Esophagus (tissue), 2 donors: ENCODE data around the gene COX19. TPM values are rescaled to one million over a fixed set of nuclear protein-coding genes. Genes with fewer than 3 reads are reported as not detected.

ENCODE experiments used
- H3K27ac ChIP-seq, 2 donors: one replicate each; pipeline ENCODE4 v1.5.1; 2013; ENCODE audit warnings: low read depth in 2 of 2, mild to moderate bottlenecking in 2 of 2, inconsistent platforms in 1 of 2, low read length in 1 of 2, moderate library complexity in 1 of 2
- H3K27me3 ChIP-seq, 2 donors: one replicate each; pipeline ENCODE4 v1.6.1; 2013; ENCODE audit warnings: low read length in 2 of 2, control low read depth in 1 of 2, mild to moderate bottlenecking in 1 of 2; ENCODE audit not compliant: insufficient read depth in 2 of 2, control insufficient read depth in 1 of 2
- H3K36me3 ChIP-seq, 2 donors: one replicate each; pipeline ENCODE4 v1.6.1; 2013; ENCODE audit warnings: low read length in 1 of 2; ENCODE audit not compliant: control insufficient read depth in 2 of 2, insufficient read depth in 2 of 2
- H3K4me1 ChIP-seq, 2 donors: one replicate each; pipeline ENCODE4 v1.6.1; 2013; ENCODE audit warnings: low read length in 1 of 2; ENCODE audit not compliant: control insufficient read depth in 2 of 2, insufficient read depth in 2 of 2
- H3K4me3 ChIP-seq, 2 donors: one replicate each; pipeline ENCODE4 v1.5.1; 2013; ENCODE audit warnings: low read length in 2 of 2, mild to moderate bottlenecking in 2 of 2, low read depth in 1 of 2, moderate library complexity in 1 of 2
- H3K9me3 ChIP-seq, 2 donors: one replicate each; pipeline ENCODE4 v1.6.1; 2013; ENCODE audit warnings: mild to moderate bottlenecking in 2 of 2, low read depth in 1 of 2, low read length in 1 of 2, moderate library complexity in 1 of 2; ENCODE audit not compliant: control insufficient read depth in 2 of 2, insufficient read depth in 1 of 2
- WGBS, 2 donors: extraction: QIAGEN DNeasy Blood & Tissue Kit; methylation state at CpG; one replicate each; pipeline ENCODE4 v1.1.7; 2013; 5-methylcytosine and 5-hydroxymethylcytosine counted together
- polyA plus RNA-seq, 2 donors: library from polyadenylated mRNA; stranded (reverse); fragments of 200-250 nt; gene quantifications; one replicate each; pipeline ENCODE4 v1.2.3, GENCODE V29; 2013
- donor health status: healthy with polysubstance abuse.
- donor health status: Bipolar disorder and iron deficiency.

The COX19 gene
- polyA plus RNA-seq, 2 donors = 4.1 to 5.5 TPM

GRCh38 chr7:936386-937054, 38.8 kb downstream of the COX19 start:
- no peaks in the 10 kb centered on the region for H3K27me3 ChIP-seq
- no peak overlapping the region for H3K27ac ChIP-seq
- no peak overlapping the region for H3K4me3 ChIP-seq
- WGBS, 2 donors = 61 to 67% methylated on average over 18 to 22 of the region's 22 CpGs
- H3K4me1 ChIP-seq = no peaks in the 10 kb centered on the region
- no peaks in the 10 kb centered on the region for H3K9me3 ChIP-seq
- peaks cover 0 to 2% of the 10 kb centered on the region in 2 donors for H3K36me3 ChIP-seq

- 95% methylated on average over 28 of the region's 28 CpGs for WGBS, 2 donors
- peaks cover 0 to 2% of the 10 kb centered on the region in 2 donors for H3K36me3 ChIP-seq
- no peaks in the 10 kb centered on the region for H3K9me3 ChIP-seq
- H3K4me1 ChIP-seq = no peaks in the 10 kb centered on the region
- H3K4me3 ChIP-seq = no peak overlapping the region
- no peaks in the 10 kb centered on the region for H3K27me3 ChIP-seq
- H3K27ac ChIP-seq = no peak overlapping the region
These were observed 39.4 kb downstream of the COX19 start for GRCh38 chr7:935874-936385.

GRCh38 chr7:935164-935873, 40.0 kb downstream of the COX19 start:
- Histone ChIP-seq H3K4me1 (no peaks in the 10 kb centered on the region), H3K4me3 (no peak overlapping the region), H3K36me3 (peaks cover 0 to 2% of the 10 kb centered on the region in 2 donors), H3K27ac (no peak overlapping the region), H3K9me3 (no peaks in the 10 kb centered on the region), H3K27me3 (no peaks in the 10 kb centered on the region)
- 86% methylated on average over 44 to 46 of the region's 46 CpGs for WGBS, 2 donors

GRCh38 chr7:934469-935163, 40.7 kb downstream of the COX19 start:
- no peak overlapping the region for H3K27ac ChIP-seq
- H3K9me3 ChIP-seq = no peaks in the 10 kb centered on the region
- WGBS, 2 donors = 89 to 90% methylated on average over 32 to 34 of the region's 34 CpGs
- H3K36me3 ChIP-seq = peaks cover 0 to 2% of the 10 kb centered on the region in 2 donors
- no peaks in the 10 kb centered on the region for H3K4me1 ChIP-seq
- H3K4me3 ChIP-seq = no peak overlapping the region
- no peaks in the 10 kb centered on the region for H3K27me3 ChIP-seq

- H3K4me1 ChIP-seq = no peaks in the 10 kb centered on the region
- H3K27me3 ChIP-seq = no peaks in the 10 kb centered on the region
- WGBS, 2 donors = 86 to 98% methylated on average over 11 of the region's 11 CpGs
- peaks cover 0 to 2% of the 10 kb centered on the region in 2 donors for H3K36me3 ChIP-seq
- no peaks in the 10 kb centered on the region for H3K9me3 ChIP-seq
- H3K27ac ChIP-seq = no peak overlapping the region
- H3K4me3 ChIP-seq = no peak overlapping the region
These were observed 42.7 kb downstream of the COX19 start for GRCh38 chr7:932651-932975.

GRCh38 chr7:931871-932650, 43.3 kb downstream of the COX19 start:
- Histone ChIP-seq H3K9me3 (no peaks in the 10 kb centered on the region), H3K27me3 (no peaks in the 10 kb centered on the region), H3K27ac (no peak overlapping the region), H3K4me1 (no peaks in the 10 kb centered on the region), H3K36me3 (peaks cover 0 to 2% of the 10 kb centered on the region in 2 donors), H3K4me3 (no peak overlapping the region)
- 87 to 88% methylated on average over 21 of the region's 21 CpGs for WGBS, 2 donors

GRCh38 chr7:930975-931758, 44.2 kb downstream of the COX19 start:
- peaks cover 0 to 2% of the 10 kb centered on the region in 2 donors for H3K36me3 ChIP-seq
- H3K4me3 ChIP-seq = no peak overlapping the region
- 75 to 79% methylated on average over 29 of the region's 29 CpGs for WGBS, 2 donors
- no peaks in the 10 kb centered on the region for H3K9me3 ChIP-seq
- H3K27me3 ChIP-seq = no peaks in the 10 kb centered on the region
- H3K4me1 ChIP-seq = no peaks in the 10 kb centered on the region
- no peak overlapping the region for H3K27ac ChIP-seq

- whole genome bisulfite sequencing, 2 donors = 81 to 88% methylated on average over 14 of the region's 14 CpGs
- Histone ChIP-seq H3K4me3 (no peak overlapping the region), H3K27me3 (no peaks in the 10 kb centered on the region), H3K9me3 (no peaks in the 10 kb centered on the region), H3K27ac (no peak overlapping the region), H3K4me1 (peaks cover 0 to 2% of the 10 kb centered on the region in 2 donors), H3K36me3 (peaks cover 0 to 2% of the 10 kb centered on the region in 2 donors)
These were observed 46.0 kb downstream of the COX19 start for GRCh38 chr7:929311-929711.
